ENCODE data around the gene PEAR1. TPM values are rescaled to one million over a fixed set of nuclear protein-coding genes. Genes with fewer than 3 reads are reported as not detected.
A peak's percentile ranks its signal among the peaks of the same experiment; 100 is the strongest.

Gene PEAR1
- total and polyA plus RNA-seq, 2 donors (not counting 1 experiment from before 2014, with no cell fraction given) = 2.6 to 41.5 TPM

- Histone ChIP-seq H3K36me3 (ENCODE audit: control insufficient read depth, insufficient read depth, low read length) (no peaks in the 10 kb centered on the region), H3K4me2 (ENCODE audit: extremely low read depth, insufficient read depth, low read length) (peak overlapping the region; percentile 83), H3K9me3 (ENCODE audit: control insufficient read depth, insufficient read depth, low read depth, low read length) (no peaks in the 10 kb centered on the region), H2AFZ (ENCODE audit: low read length) (peak overlapping the region; percentile 35), H3K4me1 (ENCODE audit: control insufficient read depth, extremely low read depth, insufficient read depth, low read length) (peaks cover 8% of the 10 kb centered on the region), H3K27ac (ENCODE audit: insufficient read depth, low read length) (no peak overlapping the region), H3K9ac (ENCODE audit: insufficient read depth, low read length) (no peak overlapping the region), H3K27me3 (ENCODE audit: control insufficient read depth, insufficient read depth, low read length) (peaks cover 75% of the 10 kb centered on the region), H3K4me3 (replicated peaks in 1 of 4; ENCODE audit: control extremely low read depth in 1 of 4, insufficient read depth in 1 of 4, low read depth in 3 of 4, low read length in 4 of 4) (peak overlapping the region; percentile 10 to 47 (median 30)), H4K20me1 (ENCODE audit: control insufficient read depth, extremely low read depth, insufficient read depth, low read length) (no peaks in the 10 kb centered on the region), H3K79me2 (ENCODE audit: control insufficient read depth, insufficient read depth, low read length) (no peaks in the 10 kb centered on the region)
- TF ChIP-seq EZH2 (IDR thresholded peaks at IDR 0.05; ENCODE audit: low read length, missing control alignments) = peak; percentile 23
- no peak for TF ChIP-seq CTCF (conservative IDR thresholded peaks at IDR 0.05 in 1 of 2, IDR thresholded peaks at IDR 0.05 in 1 of 2; ENCODE audit: low read depth in 1 of 2, low read length in 2 of 2)
- peak; percentile 10 to 20 for DNase-seq (ENCODE audit: low read depth in 2 of 2)
These were observed 33.9 kb upstream of the PEAR1 start for GRCh38 chr1:156859523-156860112.

- Histone ChIP-seq H3K27ac (ENCODE audit: insufficient read depth, low read length) (no peak overlapping the region), H3K79me2 (ENCODE audit: control insufficient read depth, insufficient read depth, low read length) (no peaks in the 10 kb centered on the region), H3K4me2 (ENCODE audit: extremely low read depth, insufficient read depth, low read length) (peak overlapping the region; percentile 83), H4K20me1 (ENCODE audit: control insufficient read depth, extremely low read depth, insufficient read depth, low read length) (no peaks in the 10 kb centered on the region), H2AFZ (ENCODE audit: low read length) (no peak overlapping the region), H3K9ac (ENCODE audit: insufficient read depth, low read length) (no peak overlapping the region), H3K36me3 (ENCODE audit: control insufficient read depth, insufficient read depth, low read length) (no peaks in the 10 kb centered on the region), H3K4me3 (replicated peaks in 1 of 4; ENCODE audit: control extremely low read depth in 1 of 4, insufficient read depth in 1 of 4, low read depth in 3 of 4, low read length in 4 of 4) (peak overlapping the region; percentile 25 to 47 (median 38)), H3K4me1 (ENCODE audit: control insufficient read depth, extremely low read depth, insufficient read depth, low read length) (peaks cover 8% of the 10 kb centered on the region), H3K27me3 (ENCODE audit: control insufficient read depth, insufficient read depth, low read length) (peaks cover 74% of the 10 kb centered on the region), H3K9me3 (ENCODE audit: control insufficient read depth, insufficient read depth, low read depth, low read length) (no peaks in the 10 kb centered on the region)
- DNase-seq (ENCODE audit: low read depth in 2 of 2) = peak; percentile 39 to 40
- TF ChIP-seq EZH2 (IDR thresholded peaks at IDR 0.05; ENCODE audit: low read length, missing control alignments) (no peak), CTCF (conservative IDR thresholded peaks at IDR 0.05 in 1 of 2, IDR thresholded peaks at IDR 0.05 in 1 of 2; ENCODE audit: low read depth in 1 of 2, low read length in 2 of 2) (peak; percentile 69 to 75)
These were observed 33.3 kb upstream of the PEAR1 start for GRCh38 chr1:156860113-156860627.

DNA sequence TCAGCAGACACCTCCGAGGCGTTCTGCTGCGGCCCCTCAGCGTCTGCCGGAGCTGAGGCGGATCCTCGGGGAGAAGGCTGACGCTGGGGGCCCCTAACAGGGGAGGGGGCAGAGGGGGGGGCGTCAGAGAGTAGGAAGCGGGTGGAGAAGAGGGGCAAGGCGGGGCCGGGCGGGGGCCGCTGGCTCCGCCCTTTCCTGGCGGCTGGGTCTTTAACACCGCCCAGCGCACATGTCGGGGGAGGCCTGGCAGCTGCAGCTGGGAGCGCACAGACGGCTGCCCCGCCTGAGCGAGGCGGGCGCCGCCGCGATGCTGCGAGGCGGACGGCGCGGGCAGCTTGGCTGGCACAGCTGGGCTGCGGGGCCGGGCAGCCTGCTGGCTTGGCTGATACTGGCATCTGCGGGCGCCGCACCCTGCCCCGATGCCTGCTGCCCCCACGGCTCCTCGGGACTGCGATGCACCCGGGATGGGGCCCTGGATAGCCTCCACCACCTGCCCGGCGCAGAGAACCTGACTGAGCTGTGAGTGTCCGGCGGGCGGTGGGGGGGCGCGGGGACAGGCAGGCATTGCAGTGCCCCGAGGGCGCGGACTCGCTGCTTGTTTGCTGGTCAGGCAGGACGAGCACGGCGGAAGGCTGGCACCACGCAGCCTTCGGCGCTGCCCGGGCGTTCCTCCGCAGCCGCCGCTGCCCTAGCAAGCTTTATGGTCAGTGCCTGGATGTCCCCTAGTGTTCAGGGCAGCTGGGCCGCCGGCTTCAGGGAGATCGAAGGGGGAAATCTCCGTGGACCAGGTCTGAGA lies 32.7 kb upstream of the PEAR1 start, which contains the start of gene NTRK1:
TSS of gene NTRK1 (plus strand) at position 238 of the 796 bp plus-strand sequence. CDS start at position 308, 70 bp downstream.
- Histone ChIP-seq H3K9ac (ENCODE audit: insufficient read depth, low read length) (no peak within 1 kb of the TSS), H3K4me1 (ENCODE audit: control insufficient read depth, extremely low read depth, insufficient read depth, low read length) (peaks cover 8% of the 10 kb centered on the region), H3K79me2 (ENCODE audit: control insufficient read depth, insufficient read depth, low read length) (no peaks in the 10 kb centered on the region), H3K4me3 (replicated peaks in 1 of 4; ENCODE audit: control extremely low read depth in 1 of 4, insufficient read depth in 1 of 4, low read depth in 3 of 4, low read length in 4 of 4) (peak within 1 kb of the TSS; percentile 25 to 47 (median 38)), H3K9me3 (ENCODE audit: control insufficient read depth, insufficient read depth, low read depth, low read length) (no peaks in the 10 kb centered on the region), H3K36me3 (ENCODE audit: control insufficient read depth, insufficient read depth, low read length) (no peaks in the 10 kb centered on the region), H2AFZ (ENCODE audit: low read length) (no peak within 1 kb of the TSS), H4K20me1 (ENCODE audit: control insufficient read depth, extremely low read depth, insufficient read depth, low read length) (no peaks in the 10 kb centered on the region), H3K4me2 (ENCODE audit: extremely low read depth, insufficient read depth, low read length) (peak within 1 kb of the TSS; percentile 83), H3K27ac (ENCODE audit: insufficient read depth, low read length) (no peak within 1 kb of the TSS), H3K27me3 (ENCODE audit: control insufficient read depth, insufficient read depth, low read length) (peaks cover 73% of the 10 kb centered on the region)
- peak; percentile 96 for TF ChIP-seq EZH2 (IDR thresholded peaks at IDR 0.05; ENCODE audit: low read length, missing control alignments)
- TF ChIP-seq CTCF (conservative IDR thresholded peaks at IDR 0.05 in 1 of 2, IDR thresholded peaks at IDR 0.05 in 1 of 2; ENCODE audit: low read depth in 1 of 2, low read length in 2 of 2) = no peak
- DNase-seq (ENCODE audit: low read depth in 2 of 2) = peak; percentile 15 to 30

All from fibroblast of lung (primary cell).